Measurements from ENCODE around the gene AOC1.

Gene AOC1

DNA sequence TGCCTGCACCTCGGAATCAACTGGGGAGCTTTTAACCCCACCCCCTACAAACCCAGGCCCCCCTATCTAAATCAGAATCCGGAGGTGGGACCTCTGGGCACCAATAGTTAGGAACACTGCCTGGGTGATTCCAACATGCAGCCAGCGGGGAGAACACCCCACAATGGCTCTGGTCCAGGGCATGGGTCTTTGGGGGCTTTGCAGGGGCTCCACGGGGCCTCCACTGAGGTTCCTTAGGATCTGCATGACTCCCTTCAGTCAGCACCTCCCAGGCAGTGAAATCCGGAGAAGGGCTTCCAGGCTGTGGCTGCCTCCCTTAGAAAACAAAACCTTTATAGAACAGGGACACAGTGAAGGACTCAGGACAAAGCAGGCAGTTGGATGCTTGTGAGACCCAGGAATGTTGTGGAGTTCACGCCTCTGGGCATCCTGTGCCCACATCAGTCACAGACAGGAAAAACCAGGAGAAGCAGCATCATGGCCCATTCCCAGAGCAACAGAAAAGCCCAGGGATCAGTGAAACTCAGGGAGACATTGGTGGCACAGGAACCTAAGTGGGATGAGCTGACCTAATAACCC lies 16.5 kb upstream of the AOC1 start:
- DNase-seq = no peak

DNA sequence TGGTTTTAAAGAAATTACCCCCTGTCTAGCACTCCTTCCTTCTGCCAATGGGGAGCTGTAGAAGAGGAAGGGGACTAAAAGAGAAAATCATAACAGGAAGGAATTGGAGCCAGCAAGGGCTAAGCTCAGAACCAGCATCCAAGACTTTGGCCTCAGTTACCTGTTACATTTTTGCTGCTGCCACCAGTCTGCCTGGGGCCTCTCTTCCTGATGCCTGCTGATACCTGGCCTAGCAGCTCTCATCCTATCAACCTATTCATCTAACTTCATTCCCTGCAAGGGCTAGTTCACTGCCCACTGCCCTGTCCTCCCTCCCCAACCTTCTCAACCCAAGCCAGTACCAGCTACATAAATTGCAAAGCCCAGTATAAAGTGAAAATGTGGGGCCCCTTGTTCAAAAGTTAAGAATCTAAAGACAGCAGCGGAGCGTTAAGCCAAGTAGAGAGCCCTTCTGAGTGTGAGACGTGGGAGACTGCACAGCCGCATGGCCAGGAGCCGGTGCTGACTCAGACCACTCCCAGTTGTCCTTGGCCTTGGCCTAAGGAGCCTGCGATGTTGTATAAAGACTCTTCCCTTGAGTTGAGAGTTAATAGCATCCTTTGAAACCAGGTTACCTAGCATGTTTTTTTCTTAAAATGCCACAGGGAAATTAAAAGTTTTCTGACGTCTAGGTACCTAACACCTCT lies 13.2 kb upstream of the AOC1 start:
- no peak for DNase-seq

DNA sequence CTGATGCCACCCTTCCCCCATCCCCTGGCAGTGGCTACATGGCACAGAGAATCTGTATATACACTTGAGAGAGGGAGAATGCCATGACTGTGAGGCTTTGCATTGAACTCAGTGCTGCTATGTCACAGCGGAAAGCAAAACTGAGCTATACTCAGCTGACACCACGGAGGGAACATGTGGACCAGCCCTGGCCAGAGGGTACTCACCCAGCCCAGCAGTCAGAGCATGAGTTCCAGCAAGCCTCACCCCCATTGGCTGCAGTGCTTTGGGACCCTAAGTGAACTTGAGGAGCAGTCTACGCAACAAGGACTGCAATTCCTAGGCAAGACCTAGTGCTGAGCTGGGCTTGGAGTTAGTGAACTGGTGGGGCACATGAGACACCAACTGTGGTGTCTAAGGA lies 10.3 kb upstream of the AOC1 start:
- DNase-seq = no peak

DNA sequence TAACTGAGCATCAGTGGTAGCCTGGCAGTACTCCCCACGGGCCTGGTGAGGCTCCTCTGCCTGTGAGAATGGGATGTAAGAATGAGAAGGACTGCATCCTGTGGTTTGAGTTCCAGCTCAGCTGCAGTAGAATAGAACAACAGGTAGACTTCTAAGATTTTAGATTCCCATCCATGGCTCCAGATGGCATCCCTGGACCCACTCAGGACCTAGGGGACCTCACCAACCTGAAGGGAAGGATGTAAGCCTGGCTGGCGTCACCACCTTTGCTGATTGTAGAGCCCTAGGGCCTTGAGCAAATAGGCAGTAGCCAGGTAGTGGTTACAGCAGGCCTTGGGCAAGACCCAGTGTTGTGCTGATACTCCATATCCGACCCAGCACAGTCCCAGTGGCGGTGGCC lies 9.6 kb upstream of the AOC1 start:
- DNase-seq = no peak

DNA sequence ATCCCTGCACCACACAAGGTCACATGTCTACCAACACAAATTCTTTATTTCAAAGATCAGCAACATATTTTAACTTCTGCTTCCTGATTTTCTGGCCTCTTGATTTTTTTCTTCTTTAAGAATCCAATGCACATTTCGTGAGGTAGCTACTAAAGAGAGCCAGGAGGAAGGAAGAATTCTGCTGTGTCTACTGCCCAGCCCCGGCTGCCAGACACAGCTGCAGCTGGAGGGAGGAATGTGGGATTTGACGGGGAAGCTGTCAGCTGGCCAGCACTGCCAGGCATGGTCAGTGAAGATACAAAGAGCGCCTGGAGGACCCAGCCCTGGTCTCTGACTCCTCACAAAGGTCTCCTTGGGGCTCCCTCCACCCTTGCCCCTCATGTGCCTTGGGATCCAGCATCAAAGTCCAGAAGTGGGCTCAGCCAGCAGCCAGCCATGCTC lies 6.9 kb upstream of the AOC1 start:
- no peak for DNase-seq

DNA sequence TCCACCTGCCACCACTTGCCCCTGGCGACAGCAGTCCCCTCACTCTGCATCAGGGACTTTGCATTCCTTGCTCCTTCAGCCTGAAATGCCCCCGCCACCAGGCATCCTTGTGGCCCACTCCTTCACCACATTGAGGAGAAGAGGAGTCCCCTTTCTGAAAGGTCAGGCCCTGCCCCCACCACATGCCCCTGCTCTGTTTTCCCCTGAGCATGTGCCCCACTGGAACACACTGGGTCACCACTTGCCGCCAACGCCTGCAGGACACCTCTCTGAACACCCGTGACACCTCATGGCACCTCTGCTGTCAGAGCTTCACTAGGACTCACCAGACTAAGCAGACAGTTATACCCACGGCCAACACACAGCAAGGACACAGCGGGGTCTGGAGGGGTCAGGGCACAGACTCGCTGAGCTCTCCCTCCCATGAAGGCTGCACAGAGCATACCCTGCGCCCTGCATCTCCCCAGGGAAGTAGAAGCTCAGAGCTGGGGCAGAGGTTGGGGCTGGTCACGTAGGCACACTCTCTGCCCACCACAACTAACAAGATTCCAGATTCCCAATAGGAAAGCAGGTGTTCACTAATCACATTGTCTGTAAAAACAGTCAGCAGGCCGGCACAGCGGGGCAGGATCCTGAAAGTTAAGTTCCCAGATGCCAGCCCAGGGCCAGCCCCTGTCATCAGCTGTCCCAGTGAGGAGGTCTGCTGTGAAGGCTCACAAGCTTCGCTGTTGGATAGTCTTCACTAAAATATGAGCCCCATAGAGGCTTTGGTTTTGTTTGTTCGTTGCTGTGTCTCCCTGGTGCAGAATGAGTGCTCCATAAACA lies 5.8 kb upstream of the AOC1 start:
- no peak for DNase-seq

DNA sequence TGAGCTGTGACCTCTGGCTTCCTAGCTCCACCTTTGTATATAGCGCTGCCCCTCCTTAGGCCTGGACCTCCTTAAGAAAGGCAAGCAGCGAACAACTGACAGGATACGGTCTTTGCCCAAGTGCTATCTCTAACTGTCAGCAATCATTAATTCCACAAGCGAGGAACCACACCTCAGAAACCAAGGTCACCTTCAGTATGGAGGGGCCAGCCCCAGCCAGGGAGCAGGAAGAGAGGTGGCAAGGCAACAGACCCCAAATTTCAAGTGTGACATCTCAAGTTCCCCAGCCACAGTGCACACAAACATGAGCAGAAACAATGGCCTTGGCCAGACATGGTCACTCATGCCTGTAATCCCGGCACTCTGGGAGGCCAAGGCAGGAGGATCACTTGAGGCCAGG lies 4.8 kb upstream of the AOC1 start:
- no peak for DNase-seq

DNA sequence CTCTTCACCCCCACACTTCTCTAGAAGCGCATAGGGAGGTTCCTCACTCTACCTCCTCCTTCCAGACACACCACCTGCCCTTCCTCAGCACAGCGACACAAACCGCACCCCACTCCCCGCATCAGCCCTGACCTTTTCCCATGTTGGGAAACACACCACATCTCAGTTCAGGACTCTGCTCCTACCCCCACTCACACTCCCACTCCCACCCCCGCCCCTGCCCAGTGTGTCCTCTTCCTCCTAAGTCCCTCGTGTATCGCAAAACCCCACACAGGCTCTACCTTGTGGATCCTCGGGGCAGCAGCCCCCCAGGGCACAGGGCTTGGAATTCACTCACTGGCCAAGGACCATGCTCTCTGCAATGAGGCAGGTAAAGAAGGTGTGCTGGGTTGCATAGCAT lies 4.2 kb upstream of the AOC1 start:
- DNase-seq = no peak

DNA sequence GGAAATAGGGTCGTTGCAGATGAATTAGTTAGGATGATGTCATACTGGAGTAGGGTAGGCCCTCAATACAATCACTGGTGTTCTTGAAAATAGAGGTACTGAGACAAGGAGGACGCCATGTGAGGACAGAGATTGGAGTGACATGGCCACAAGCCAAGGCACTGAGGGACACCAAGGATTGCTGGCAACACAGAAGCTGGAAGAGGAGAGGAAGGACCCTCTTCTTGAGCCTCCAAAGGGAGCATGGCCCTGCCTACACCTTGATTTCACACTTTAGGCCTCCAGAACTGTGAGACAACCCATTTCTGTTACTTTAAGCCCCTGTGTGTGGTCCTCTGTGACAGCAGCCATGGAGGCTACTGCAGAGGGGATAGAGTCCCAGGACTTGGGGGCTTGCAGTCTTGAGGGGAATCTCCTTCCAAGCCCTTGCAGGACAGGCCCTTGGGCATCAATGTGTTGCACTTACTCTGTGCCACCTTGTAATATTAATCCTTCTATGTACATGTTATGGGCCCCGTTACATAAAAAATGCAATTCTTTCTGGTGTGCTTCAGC lies 3.7 kb upstream of the AOC1 start:
- DNase-seq = no peak

DNA sequence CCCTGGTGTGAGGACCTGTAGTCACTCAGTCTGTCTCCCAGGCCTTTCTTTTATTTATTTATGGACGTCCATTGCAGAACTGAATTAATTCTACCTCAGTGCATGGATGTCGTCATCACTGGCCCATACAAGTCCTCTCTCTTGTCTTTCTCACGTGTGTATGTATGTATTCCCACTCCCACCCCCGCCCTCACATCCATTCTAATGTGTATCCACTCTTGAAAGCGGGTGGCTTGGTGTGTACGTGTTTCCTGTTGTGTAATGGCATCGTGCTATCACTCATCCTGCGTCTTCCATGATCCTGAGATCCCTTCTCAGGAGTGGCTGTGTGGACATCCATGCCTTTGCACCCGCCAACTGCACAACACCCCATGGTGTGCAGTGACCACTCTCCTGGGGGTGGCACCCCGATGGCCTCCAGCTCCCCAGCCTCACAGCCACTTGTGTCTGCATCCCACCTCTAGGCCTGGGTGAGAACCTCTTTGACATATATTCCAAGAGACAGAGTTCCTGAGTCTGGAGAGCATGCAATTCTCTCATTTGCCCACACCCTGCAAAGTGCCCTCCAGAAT lies 3.0 kb upstream of the AOC1 start:
- DNase-seq = no peak

DNA sequence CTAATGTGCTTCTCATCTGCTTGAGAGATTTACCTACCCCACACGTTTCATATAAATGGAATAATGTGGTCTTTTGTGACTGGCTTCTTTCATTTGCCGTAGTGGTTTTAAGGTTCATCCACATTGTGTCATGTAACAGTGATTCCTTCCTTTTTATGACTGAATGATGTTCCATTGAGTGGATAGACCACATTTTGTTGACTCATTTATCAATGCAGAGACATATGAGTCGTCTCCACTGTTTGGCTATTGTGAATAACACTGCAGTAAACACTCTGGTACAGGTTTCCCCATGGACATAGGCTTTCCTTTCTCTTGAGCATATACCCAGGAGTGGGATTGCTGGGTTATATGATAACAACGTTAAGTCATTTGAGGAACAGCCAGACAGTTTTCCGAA lies 2.0 kb upstream of the AOC1 start:
- no peak for DNase-seq

DNA sequence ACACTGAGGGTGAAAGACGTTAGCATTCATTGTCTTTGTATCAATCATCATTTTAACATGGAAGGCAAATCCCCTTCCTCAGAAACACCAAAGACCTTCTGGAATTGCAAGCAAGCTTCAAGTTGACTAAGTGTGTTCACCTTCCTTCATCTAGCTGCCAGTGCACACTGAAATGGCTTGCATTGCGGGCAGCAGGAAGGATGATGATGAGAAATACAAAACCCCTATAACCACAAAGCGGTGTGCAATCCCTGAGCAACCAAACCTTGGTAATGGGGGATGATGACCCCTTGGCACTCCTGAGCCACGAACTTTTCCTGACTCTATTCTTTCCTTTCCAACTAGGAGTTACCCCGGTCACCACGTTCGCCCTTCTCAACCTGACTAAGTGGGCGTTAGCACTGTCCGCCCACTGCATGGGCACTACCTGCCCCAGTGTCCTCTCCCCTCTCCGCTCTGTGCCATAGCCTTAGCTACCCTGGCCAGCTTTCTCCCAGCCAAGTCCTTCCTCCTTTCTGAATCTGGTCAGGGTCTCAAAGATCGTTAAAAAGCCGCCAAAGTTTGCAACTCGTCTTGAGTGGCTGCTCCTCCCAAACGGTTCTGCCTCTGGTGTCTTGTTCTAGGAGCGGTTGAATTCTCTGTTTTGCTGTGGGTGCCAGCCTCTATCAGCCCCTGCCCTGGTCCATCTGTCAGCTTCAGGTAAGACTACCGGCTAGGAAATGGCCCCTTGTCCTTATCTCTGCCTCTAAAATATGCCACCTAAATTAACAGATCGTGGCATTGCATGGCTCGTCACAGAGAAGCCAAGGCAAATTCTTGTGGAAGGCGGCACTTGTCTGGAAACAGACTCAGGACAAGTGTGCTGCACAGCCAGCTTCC lies 586 bp upstream of the AOC1 start:
- DNase-seq = no peak

DNA sequence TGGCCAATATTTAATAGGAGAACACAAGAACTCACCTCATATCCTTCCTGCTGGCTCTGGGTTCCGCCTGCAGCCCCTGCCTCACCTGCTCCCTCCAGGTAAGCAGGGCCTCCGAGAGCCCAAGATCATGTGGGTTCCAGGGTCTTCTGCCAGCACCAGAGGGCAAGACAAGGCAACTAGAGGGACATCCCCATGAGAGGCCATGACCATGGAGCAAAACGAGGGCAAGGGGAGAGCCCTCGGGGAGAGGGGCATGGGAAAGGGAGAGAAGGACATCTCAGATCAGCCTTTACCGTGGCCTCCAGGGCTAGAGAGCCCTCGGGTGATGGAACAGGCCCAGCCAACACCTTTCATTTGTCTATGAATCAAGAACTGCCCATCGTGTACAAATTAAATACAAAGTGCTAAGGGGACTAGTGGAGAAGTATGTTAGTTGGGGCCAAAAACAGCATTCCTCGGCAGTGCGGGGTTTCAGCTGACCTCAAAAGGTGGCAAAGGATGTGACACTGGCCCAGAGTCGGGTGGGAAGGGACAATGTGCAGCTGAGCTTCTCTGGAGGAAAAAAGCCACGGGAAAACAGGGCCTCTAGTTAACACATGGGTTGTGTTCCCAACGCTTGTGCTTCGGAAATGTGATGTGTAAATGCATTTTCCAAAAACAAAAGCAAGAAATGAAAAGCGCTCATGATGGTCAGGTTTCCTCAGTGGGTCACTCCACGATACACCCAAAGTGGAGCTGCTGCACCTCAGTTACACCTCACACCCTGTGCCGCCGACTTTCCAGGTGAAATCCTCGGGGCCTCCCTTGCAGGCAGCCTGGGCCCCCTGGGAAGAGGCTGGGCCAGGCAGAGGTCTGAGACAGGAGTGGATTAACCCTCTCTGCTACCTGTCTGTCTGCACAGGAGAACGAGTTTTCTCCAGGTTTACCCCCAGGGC lies 2.0 kb downstream of the AOC1 start:
- no peak for DNase-seq

DNA sequence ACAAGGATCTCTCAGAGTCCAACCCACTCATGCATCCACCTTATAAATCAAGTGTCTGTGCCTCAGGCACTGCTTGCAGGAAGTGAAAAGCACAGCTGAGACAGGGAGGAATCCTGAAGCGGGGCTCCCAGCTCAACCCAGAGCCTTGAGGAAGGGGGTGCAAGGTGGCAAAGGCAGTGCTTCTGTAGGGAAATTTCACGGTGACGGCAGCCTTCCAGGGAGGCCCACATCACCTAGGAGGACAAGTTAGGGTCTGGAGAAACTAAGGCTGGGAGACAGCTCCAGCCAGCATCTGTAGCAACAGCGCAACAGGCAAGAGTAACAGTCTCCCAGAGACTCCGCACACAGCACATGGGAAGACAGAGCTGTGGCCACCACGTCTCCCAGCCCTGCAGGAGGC lies 2.7 kb downstream of the AOC1 start:
- DNase-seq = no peak

DNA sequence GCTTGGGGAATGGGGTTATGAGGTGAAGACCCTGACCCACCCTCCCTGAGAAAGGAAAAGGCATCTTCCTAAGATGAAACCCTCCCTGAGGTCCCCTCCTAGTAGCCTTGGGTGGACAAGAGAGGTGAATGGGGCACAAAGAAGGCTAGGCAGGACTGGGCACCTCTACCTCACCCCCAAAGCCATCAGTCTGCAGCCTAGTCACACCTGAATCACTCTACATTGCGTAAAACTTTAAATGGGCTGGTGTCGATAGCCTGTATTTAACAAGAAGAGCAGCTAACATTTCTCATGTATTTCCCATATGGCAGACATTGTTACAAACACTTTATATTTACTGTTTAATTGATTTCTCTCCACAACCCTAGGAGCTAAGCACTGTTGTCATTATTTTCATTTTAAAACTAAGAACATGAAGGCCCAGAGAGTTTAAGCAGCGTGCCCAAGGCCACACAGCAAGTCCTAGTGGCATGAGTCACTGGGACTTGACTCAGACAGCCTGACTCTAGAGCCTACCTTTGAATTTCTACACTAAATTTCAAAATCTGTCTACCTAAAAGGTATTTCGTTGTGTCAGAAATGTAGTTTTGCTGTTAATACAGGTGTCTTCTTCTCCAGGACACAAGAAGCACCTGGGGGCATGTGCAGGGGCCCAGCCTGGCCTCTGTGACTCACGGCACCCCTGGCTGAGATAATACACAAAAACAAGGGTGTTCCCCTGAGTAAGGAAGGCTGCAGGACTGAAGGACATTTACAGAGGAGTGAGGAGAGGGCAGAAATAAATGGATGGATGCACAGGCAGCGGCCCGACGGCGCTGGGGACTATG lies 3.4 kb downstream of the AOC1 start:
- no peak for DNase-seq

DNA sequence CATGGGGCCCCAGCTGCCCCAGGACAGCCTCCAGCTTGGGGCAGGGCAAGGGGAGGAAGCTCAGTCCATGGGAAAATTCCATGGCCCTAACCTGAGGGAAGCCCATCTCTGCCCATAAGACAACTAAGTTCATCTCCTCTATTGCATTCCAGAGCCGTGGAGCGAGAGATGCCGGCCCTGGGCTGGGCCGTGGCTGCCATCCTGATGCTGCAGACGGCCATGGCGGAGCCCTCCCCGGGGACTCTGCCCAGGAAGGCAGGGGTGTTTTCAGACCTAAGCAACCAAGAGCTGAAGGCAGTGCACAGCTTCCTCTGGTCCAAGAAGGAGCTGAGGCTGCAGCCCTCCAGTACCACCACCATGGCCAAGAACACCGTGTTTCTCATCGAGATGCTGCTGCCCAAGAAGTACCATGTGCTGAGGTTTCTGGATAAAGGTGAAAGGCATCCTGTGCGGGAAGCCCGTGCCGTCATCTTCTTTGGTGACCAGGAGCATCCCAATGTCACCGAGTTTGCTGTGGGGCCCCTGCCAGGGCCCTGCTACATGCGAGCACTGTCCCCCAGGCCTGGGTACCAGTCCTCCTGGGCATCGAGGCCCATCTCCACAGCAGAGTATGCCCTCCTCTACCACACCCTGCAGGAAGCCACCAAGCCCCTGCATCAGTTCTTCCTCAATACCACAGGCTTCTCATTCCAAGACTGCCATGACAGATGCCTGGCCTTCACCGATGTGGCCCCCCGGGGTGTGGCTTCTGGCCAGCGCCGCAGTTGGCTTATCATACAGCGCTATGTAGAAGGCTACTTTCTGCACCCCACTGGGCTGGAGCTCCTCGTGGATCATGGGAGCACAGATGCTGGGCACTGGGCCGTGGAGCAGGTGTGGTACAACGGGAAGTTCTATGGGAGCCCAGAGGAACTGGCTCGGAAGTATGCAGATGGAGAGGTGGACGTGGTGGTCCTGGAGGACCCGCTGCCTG lies 4.3 kb downstream of the AOC1 start:
- no peak for DNase-seq

DNA sequence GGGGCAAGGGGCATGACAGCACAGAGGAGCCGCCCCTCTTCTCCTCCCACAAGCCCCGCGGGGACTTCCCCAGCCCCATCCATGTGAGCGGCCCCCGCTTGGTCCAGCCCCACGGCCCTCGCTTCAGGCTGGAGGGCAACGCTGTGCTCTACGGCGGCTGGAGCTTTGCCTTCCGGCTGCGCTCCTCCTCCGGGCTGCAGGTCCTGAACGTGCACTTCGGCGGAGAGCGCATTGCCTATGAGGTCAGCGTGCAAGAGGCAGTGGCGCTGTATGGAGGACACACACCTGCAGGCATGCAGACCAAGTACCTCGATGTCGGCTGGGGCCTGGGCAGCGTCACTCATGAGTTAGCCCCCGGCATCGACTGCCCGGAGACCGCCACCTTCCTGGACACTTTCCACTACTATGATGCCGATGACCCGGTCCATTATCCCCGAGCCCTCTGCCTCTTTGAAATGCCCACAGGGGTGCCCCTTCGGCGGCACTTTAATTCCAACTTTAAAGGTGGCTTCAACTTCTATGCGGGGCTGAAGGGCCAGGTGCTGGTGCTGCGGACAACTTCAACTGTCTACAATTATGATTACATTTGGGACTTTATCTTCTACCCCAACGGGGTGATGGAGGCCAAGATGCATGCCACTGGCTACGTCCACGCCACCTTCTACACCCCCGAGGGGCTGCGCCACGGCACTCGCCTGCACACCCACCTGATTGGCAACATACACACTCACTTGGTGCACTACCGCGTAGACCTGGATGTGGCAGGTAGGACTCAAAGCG lies 5.1 kb downstream of the AOC1 start:
- no peak for DNase-seq
